OCI-LY1 (cell line): ENCODE measurements around the gene LGR5.
"Not testable (repeated sequence)": the region's sequence is repeated elsewhere in the genome, so short reads cannot be mapped to it uniquely, and the experiment has no call there.

ENCODE experiments used
- H2AFZ ChIP-seq: fragments of 200-600 bp; sonication (generic), shearing (Covaris generic); 2 replicates; pipeline ENCODE4 v1.6.0; 2014; ENCODE audit warnings: antibody characterized with exemption, mild to moderate bottlenecking, low read length
- H3F3A ChIP-seq: fragments of 200-600 bp; sonication (generic), shearing (Covaris generic); 2 replicates; pipeline ENCODE4 v1.6.0; 2014; ENCODE audit warnings: mild to moderate bottlenecking, antibody characterized with exemption, low read length, moderate library complexity; ENCODE audit not compliant: insufficient read depth
- H3K27ac ChIP-seq: fragments of 200-600 bp; sonication (generic); 2 replicates; pipeline ENCODE4 v1.5.1; 2014; ENCODE audit warnings: low read length, mixed run types, mild to moderate bottlenecking, low read depth; ENCODE audit not compliant: poor library complexity, severe bottlenecking
- H3K27me3 ChIP-seq: fragments of 200-600 bp; sonication (generic); 2 replicates; pipeline ENCODE4 v1.6.0; 2014; ENCODE audit warnings: antibody characterized with exemption, mild to moderate bottlenecking, low read length, moderate library complexity; ENCODE audit not compliant: insufficient read depth
- H3K36me3 ChIP-seq: fragments of 200-600 bp; sonication (generic); 2 replicates; pipeline ENCODE4 v1.6.1; 2014; ENCODE audit warnings: mild to moderate bottlenecking, antibody characterized with exemption, low read length, moderate library complexity, mixed read lengths; ENCODE audit not compliant: insufficient read depth
- H3K4me1 ChIP-seq: fragments of 200-600 bp; sonication (generic); 2 replicates; pipeline ENCODE4 v1.5.1; 2014; ENCODE audit warnings: mild to moderate bottlenecking, low read length, moderate library complexity; ENCODE audit not compliant: insufficient read depth, severe bottlenecking
- H3K4me2 ChIP-seq: fragments of 200-600 bp; sonication (generic), shearing (Covaris generic); 2 replicates; pipeline ENCODE4 v1.6.1; 2014; ENCODE audit warnings: low read length
- H3K4me3 ChIP-seq: fragments of 200-600 bp; sonication (generic); 2 replicates; pipeline ENCODE4 v1.5.1; 2014; ENCODE audit warnings: low read length, low read depth, mild to moderate bottlenecking, mixed read lengths; ENCODE audit not compliant: poor library complexity, severe bottlenecking
- H3K79me2 ChIP-seq: fragments of 200-600 bp; shearing (Covaris generic); 2 replicates; pipeline ENCODE4 v1.6.1; 2016; ENCODE audit warnings: mixed run types, low read length, mixed read lengths; ENCODE audit not compliant: insufficient read depth
- H3K9ac ChIP-seq: fragments of 200-600 bp; sonication (generic), shearing (Covaris generic); 2 replicates; pipeline ENCODE4 v1.6.1; 2014; ENCODE audit warnings: mild to moderate bottlenecking, low read length, mixed read lengths
- H3K9me2 ChIP-seq: fragments of 200-600 bp; sonication (generic), shearing (Covaris generic); 2 replicates; pipeline ENCODE4 v1.6.1; 2014; ENCODE audit warnings: low read depth, mild to moderate bottlenecking, low read length, mixed read lengths
- H3K9me3 ChIP-seq: fragments of 200-600 bp; shearing (Covaris generic); 2 replicates; pipeline ENCODE4 v1.6.1; 2014; ENCODE audit warnings: low read length, mixed read lengths
- H4K20me1 ChIP-seq: fragments of 200-600 bp; sonication (generic), shearing (Covaris generic); 2 replicates; pipeline ENCODE4 v1.6.0; 2016; ENCODE audit warnings: mild to moderate bottlenecking, low read length; ENCODE audit not compliant: insufficient read depth
- EZH2 ChIP-seq: fragments of 200-600 bp; sonication (generic), shearing (Covaris generic); IDR thresholded peaks from 2 replicates; pipeline ENCODE4 v1.8.0; 2017; ENCODE audit warnings: borderline replicate concordance, mixed run types, mild to moderate bottlenecking, antibody characterized with exemption, low read length, moderate library complexity, mixed read lengths
- TF ChIP-seq, protein P1 (sequence below): fragments of 200-600 bp; sonication (generic), shearing (Covaris generic); IDR thresholded peaks from 2 replicates; pipeline ENCODE4 v1.5.1; 2017; ENCODE audit warnings: mild to moderate bottlenecking, antibody characterized with exemption, low read length, moderate library complexity, mixed read lengths

The LGR5 gene

DNA sequence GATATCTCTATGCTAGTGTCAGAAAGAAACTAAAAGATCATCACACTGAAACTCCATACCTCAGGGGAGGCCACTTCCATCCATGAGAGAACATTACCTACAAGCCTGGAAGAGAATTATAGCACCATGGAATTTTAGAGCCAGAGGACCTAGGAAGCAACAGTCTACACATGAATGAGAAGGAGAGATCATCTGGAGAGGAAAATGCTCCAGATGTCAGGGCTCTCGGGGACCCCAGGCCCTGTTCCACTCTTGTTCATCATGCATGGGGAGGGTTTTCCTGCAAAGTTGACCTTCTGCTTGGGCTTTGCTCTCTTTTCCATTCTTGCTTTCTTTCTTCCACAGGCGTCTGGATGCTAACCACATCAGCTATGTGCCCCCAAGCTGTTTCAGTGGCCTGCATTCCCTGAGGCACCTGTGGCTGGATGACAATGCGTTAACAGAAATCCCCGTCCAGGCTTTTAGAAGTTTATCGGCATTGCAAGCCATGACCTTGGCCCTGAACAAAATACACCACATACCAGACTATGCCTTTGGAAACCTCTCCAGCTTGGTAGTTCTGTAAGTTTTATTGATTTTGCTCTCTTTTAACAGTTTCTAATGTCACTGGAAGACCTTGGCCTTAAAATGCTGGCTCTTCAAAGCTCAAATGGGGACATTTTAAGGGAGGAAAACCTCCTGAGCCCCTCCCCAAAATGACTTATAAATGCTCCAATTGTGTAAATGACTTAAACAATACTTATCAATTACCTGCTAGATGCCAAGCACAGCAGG lies 113.3 kb downstream of the LGR5 start:
- H4K20me1 ChIP-seq = no peaks in the 10 kb centered on the region
- H3K9me2 ChIP-seq = no peaks in the 10 kb centered on the region
- H2AFZ ChIP-seq = no peak overlapping the region
- no peak overlapping the region for H3K4me2 ChIP-seq
- H3K4me1 ChIP-seq = no peaks in the 10 kb centered on the region
- H3F3A ChIP-seq = no peaks in the 10 kb centered on the region
- H3K79me2 ChIP-seq = no peaks in the 10 kb centered on the region
- H3K27ac ChIP-seq = no peak overlapping the region
- H3K9me3 ChIP-seq = no peaks in the 10 kb centered on the region
- no peak for TF ChIP-seq EZH2
- TF ChIP-seq, protein P1, sequence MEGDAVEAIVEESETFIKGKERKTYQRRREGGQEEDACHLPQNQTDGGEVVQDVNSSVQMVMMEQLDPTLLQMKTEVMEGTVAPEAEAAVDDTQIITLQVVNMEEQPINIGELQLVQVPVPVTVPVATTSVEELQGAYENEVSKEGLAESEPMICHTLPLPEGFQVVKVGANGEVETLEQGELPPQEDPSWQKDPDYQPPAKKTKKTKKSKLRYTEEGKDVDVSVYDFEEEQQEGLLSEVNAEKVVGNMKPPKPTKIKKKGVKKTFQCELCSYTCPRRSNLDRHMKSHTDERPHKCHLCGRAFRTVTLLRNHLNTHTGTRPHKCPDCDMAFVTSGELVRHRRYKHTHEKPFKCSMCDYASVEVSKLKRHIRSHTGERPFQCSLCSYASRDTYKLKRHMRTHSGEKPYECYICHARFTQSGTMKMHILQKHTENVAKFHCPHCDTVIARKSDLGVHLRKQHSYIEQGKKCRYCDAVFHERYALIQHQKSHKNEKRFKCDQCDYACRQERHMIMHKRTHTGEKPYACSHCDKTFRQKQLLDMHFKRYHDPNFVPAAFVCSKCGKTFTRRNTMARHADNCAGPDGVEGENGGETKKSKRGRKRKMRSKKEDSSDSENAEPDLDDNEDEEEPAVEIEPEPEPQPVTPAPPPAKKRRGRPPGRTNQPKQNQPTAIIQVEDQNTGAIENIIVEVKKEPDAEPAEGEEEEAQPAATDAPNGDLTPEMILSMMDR = no peak
- H3K27me3 ChIP-seq = no peaks in the 10 kb centered on the region
- no peak overlapping the region for H3K4me3 ChIP-seq
- H3K9ac ChIP-seq = no peak overlapping the region
- H3K36me3 ChIP-seq = no peaks in the 10 kb centered on the region

DNA sequence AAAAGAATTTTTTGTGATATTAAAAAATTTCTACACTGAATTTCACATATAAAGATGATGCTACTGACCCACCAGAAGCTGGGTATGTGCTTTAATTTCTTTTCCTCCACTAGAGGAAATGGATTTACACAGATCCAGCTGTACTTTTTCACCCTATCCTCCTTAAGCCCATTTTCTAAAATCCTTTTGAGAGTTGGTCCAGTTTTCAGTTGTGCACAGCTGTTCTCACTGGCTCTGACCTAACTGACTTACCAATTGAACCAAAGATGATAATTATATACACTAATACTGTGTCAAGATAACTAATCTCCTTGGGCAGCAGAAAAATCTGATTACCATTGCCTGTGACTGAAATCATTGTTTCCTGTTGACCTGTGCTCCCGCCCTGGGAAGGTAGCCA lies 115.6 kb downstream of the LGR5 start:
- H3K9ac ChIP-seq = no peak overlapping the region
- no peaks in the 10 kb centered on the region for H3K79me2 ChIP-seq
- no peaks in the 10 kb centered on the region for H3K27me3 ChIP-seq
- no peaks in the 10 kb centered on the region for H3K4me1 ChIP-seq
- no peaks in the 10 kb centered on the region for H3K9me2 ChIP-seq
- H3F3A ChIP-seq = no peaks in the 10 kb centered on the region
- H4K20me1 ChIP-seq = no peaks in the 10 kb centered on the region
- H3K4me3 ChIP-seq = no peak overlapping the region
- H3K27ac ChIP-seq = no peak overlapping the region
- no peaks in the 10 kb centered on the region for H3K9me3 ChIP-seq
- no peak overlapping the region for H2AFZ ChIP-seq
- TF ChIP-seq, protein P1 = no peak
- no peak for TF ChIP-seq EZH2
- H3K36me3 ChIP-seq = no peaks in the 10 kb centered on the region
- H3K4me2 ChIP-seq = no peak overlapping the region

DNA sequence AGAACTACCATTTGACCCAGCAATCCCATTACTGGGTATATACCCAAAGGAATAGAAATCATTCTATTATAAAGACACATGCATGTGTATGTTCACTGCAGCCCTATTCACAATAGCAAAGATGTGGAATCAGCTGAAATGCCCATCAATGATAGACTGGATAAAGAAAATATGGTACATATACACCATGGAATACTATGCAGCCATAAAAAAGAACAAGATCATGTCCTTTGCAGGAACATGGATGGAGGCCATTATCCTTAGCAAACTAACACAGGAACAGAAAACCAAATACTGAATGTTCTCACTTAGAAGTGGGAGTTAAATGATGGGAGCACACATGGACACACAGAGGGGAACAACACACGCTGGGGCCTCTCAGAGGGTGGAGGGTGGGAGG lies 116.2 kb downstream of the LGR5 start:
- H3K9me2 ChIP-seq, H3K27me3 ChIP-seq, H3K27ac ChIP-seq, H3K4me3 ChIP-seq, H3K79me2 ChIP-seq, H4K20me1 ChIP-seq, H3K9ac ChIP-seq, H3K9me3 ChIP-seq, H3K36me3 ChIP-seq, H2AFZ ChIP-seq, H3K4me2 ChIP-seq, H3K4me1 ChIP-seq, H3F3A ChIP-seq: not testable (repeated sequence)

DNA sequence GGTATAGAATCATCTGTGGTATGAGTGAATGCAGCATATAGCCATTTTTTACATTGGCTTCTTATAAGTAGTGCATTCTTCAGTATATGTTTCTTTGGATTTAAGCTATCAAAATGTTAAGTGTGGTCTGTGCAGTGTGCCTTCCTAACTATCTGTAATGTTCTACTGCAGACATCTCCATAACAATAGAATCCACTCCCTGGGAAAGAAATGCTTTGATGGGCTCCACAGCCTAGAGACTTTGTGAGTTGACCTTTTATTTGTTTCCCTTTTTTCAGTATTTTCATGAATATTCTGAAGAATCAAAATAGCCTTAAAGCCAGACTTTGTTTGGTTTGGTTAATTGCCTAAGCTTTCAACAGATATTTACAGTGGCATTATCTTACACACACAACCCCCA lies 116.8 kb downstream of the LGR5 start:
- Histone ChIP-seq H3K36me3 (no peaks in the 10 kb centered on the region), H3K79me2 (no peaks in the 10 kb centered on the region), H3K9me3 (no peaks in the 10 kb centered on the region), H3K4me2 (no peak overlapping the region), H3K4me3 (no peak overlapping the region), H2AFZ (no peak overlapping the region), H3F3A (no peaks in the 10 kb centered on the region), H3K27me3 (no peaks in the 10 kb centered on the region), H3K27ac (no peak overlapping the region), H3K9me2 (no peaks in the 10 kb centered on the region), H3K9ac (no peak overlapping the region), H3K4me1 (no peaks in the 10 kb centered on the region), H4K20me1 (no peaks in the 10 kb centered on the region)
- TF ChIP-seq, protein P1 = no peak
- no peak for TF ChIP-seq EZH2
